NCI-H82 treated with DMSO at 0.1 percent for 48 hours (cell line): ENCODE data around the gene ARMH3.
A peak's percentile ranks its signal among the peaks of the same experiment; 100 is the strongest.

ENCODE experiments used
- DNase-seq: peaks from one replicate; lab custom pipeline; 2025; ENCODE audit not compliant: unreplicated experiment; lab: John Stamatoyannopoulos, UW

Gene ARMH3

GRCh38 chr10:101902032-101902819, 153.7 kb downstream of the ARMH3 start:
- no peak for DNase-seq

- no peak for DNase-seq
Measured at GRCh38 chr10:101901340-101901739, 154.6 kb downstream of the ARMH3 start.

GRCh38 chr10:101897633-101898032, 158.3 kb downstream of the ARMH3 start:
- no peak for DNase-seq

- no peak for DNase-seq
Measured at GRCh38 chr10:101896225-101896877, 159.6 kb downstream of the ARMH3 start.

GRCh38 chr10:101895781-101896180, 160.2 kb downstream of the ARMH3 start:
- no peak for DNase-seq

- no peak for DNase-seq
Measured at GRCh38 chr10:101894742-101895141, 161.2 kb downstream of the ARMH3 start.

- DNase-seq, result no peak
Measured at GRCh38 chr10:101894266-101894665, 161.7 kb downstream of the ARMH3 start.

- no peak for DNase-seq
Measured at GRCh38 chr10:101893510-101894120, 162.4 kb downstream of the ARMH3 start.

- DNase-seq, result no peak
Measured at GRCh38 chr10:101892782-101893391, 163.1 kb downstream of the ARMH3 start.

- peak; percentile 22 for DNase-seq
Measured at GRCh38 chr10:101889256-101890210, 166.4 kb downstream of the ARMH3 start.

GRCh38 chr10:101888251-101888949, 167.6 kb downstream of the ARMH3 start:
- no peak for DNase-seq

GRCh38 chr10:101887775-101888174, 168.2 kb downstream of the ARMH3 start:
- no peak for DNase-seq

- DNase-seq, result no peak
Measured at GRCh38 chr10:101886521-101887312, 169.3 kb downstream of the ARMH3 start.

GRCh38 chr10:101881036-101881774, 174.8 kb downstream of the ARMH3 start:
- DNase-seq, result no peak

GRCh38 chr10:101880232-101880573, 175.8 kb downstream of the ARMH3 start:
- DNase-seq, result no peak

- no peak for DNase-seq
Measured at GRCh38 chr10:101879456-101880231, 176.3 kb downstream of the ARMH3 start.

GRCh38 chr10:101878869-101879268, 177.1 kb downstream of the ARMH3 start:
- no peak for DNase-seq
